Upper lobe of left lung (tissue), 6 donors: Measurements from ENCODE around the gene COX4I1. TPM values are rescaled to one million over a fixed set of nuclear protein-coding genes. Genes with fewer than 3 reads are reported as not detected.

Source experiments
- ATAC-seq, 2 donors: fragments of 200-7000 bp; cut with Tn5 transposase; one replicate each; pipeline ENCODE4 v1.9.1; 2022; ENCODE audit warnings: mild to moderate bottlenecking in 2 of 2, moderate library complexity in 2 of 2; ENCODE audit not compliant: low FRiP score in 2 of 2
- DNase-seq, 2 donors: peaks; one replicate each; pipeline ENCODE4 v3.0.0-alpha.2; 2019 to 2020
- H3K27ac ChIP-seq, 4 donors: fragments of 200-600 bp; sonication (generic); one replicate each; pipeline ENCODE4 v1.5.1; 2016 to 2019
- H3K27me3 ChIP-seq, 4 donors: fragments of 200-600 bp; sonication (generic); one replicate each; pipeline ENCODE4 v1.5.1; 2017 to 2019
- H3K36me3 ChIP-seq, 4 donors: fragments of 200-600 bp; sonication (generic); one replicate each; pipeline ENCODE4 v1.5.1; 2016 to 2019
- H3K4me1 ChIP-seq, 4 donors: fragments of 200-600 bp; sonication (generic); one replicate each; pipeline ENCODE4 v1.5.1; 2018 to 2019
- H3K4me3 ChIP-seq, 4 donors: fragments of 200-600 bp; sonication (generic); one replicate each; pipeline ENCODE4 v1.5.1; 2017 to 2019; ENCODE audit warnings: mild to moderate bottlenecking in 2 of 4, moderate library complexity in 1 of 4
- H3K9me3 ChIP-seq, 4 donors: fragments of 200-600 bp; sonication (generic); one replicate each; pipeline ENCODE4 v1.5.1; 2018 to 2019
- CTCF ChIP-seq, 6 experiments: fragments of 450-650 bp in 4 of 6; fragments of 200-600 bp in 2 of 6; sonication (generic) in 2 of 6; IDR thresholded peaks; one replicate each; pipeline ENCODE4 v1.5.1; 2016 to 2019; ENCODE audit warnings: antibody characterized with exemption in 6 of 6
- EP300 ChIP-seq, 4 donors: sonication (generic); formaldehyde crosslinking; IDR thresholded peaks; one replicate each; pipeline ENCODE4 v1.5.1; 2017; ENCODE audit warnings: antibody characterized with exemption in 4 of 4, control low read depth in 2 of 4
- POLR2A ChIP-seq, 4 donors: fragments of 450-650 bp; IDR thresholded peaks; one replicate each; pipeline ENCODE4 v1.5.1; 2016 to 2017; ENCODE audit warnings: antibody characterized with exemption in 4 of 4, mild to moderate bottlenecking in 2 of 4
- POLR2AphosphoS5 ChIP-seq, 2 donors: sonication (generic); formaldehyde crosslinking; IDR thresholded peaks; one replicate each; pipeline ENCODE4 v1.5.1; 2017; ENCODE audit warnings: antibody characterized with exemption in 2 of 2
- WGBS, 2 donors: methylation state at CpG; one replicate each; pipeline ENCODE4 v1.1.5; 2017 to 2018; 5-methylcytosine and 5-hydroxymethylcytosine counted together
- total RNA-seq, 6 donors: library from RNA; depleted of rRNA in 4 of 6; stranded (reverse); fragments of >200 nt in 4 of 6; gene quantifications; one replicate each; pipeline versions ENCODE4 v1.1.0 to v1.2.1, GENCODE V29; 2016 to 2021
- donor health status: DM: no; HTN: no; CAD: no; lungs with moderate emphysema.
- donor health status: DM: no; HTN: yes; CAD: no; lungs with severe emphysema.

The COX4I1 gene
- total RNA-seq, 6 donors from 2014 or later, result 160 to 490 (median 439) TPM

- Histone ChIP-seq H3K27me3 (no peaks in the 10 kb centered on the region), H3K4me1 (peaks cover 0 to 9% (median 2%) of the 10 kb centered on the region in 4 donors), H3K36me3 (peaks cover 14 to 49% (median 29%) of the 10 kb centered on the region in 4 donors), H3K4me3 (no peak overlapping the region), H3K27ac (no peak overlapping the region), H3K9me3 (no peaks in the 10 kb centered on the region)
- WGBS, 2 donors, result 92 to 93% methylated on average over 2 of the region's 2 CpGs
- TF ChIP-seq POLR2A (IDR thresholded peaks at IDR 0.05) (no peak), CTCF (IDR thresholded peaks at IDR 0.05) (no peak), POLR2AphosphoS5 (IDR thresholded peaks at IDR 0.05) (no peak), EP300 (IDR thresholded peaks at IDR 0.05) (no peak)
- no peak for ATAC-seq
- no peak for DNase-seq
Measured at GRCh38 chr16:85785927-85786326, 13.6 kb upstream of the COX4I1 start.

GRCh38 chr16:85788819-85789218, 10.7 kb upstream of the COX4I1 start:
- no peaks in the 10 kb centered on the region for H3K9me3 ChIP-seq
- no peak overlapping the region for H3K27ac ChIP-seq
- ATAC-seq (no peak), DNase-seq (no peak)
- H3K36me3 ChIP-seq, result peaks cover 14 to 60% (median 30%) of the 10 kb centered on the region in 4 donors
- WGBS, 2 donors, result 90 to 94% methylated on average over 11 of the region's 11 CpGs
- H3K4me1 ChIP-seq, result no peaks in the 10 kb centered on the region
- H3K27me3 ChIP-seq, result no peaks in the 10 kb centered on the region
- no peak for TF ChIP-seq POLR2AphosphoS5 (IDR thresholded peaks at IDR 0.05)
- TF ChIP-seq CTCF (IDR thresholded peaks at IDR 0.05), result no peak
- TF ChIP-seq POLR2A (IDR thresholded peaks at IDR 0.05), result no peak
- TF ChIP-seq EP300 (IDR thresholded peaks at IDR 0.05), result no peak
- H3K4me3 ChIP-seq, result no peak overlapping the region

GRCh38 chr16:85789773-85790172, 9.7 kb upstream of the COX4I1 start:
- ATAC-seq (no peak), DNase-seq (no peak)
- Histone ChIP-seq H3K4me1 (no peaks in the 10 kb centered on the region), H3K36me3 (peaks cover 14 to 62% (median 33%) of the 10 kb centered on the region in 4 donors), H3K4me3 (no peak overlapping the region), H3K27me3 (no peaks in the 10 kb centered on the region), H3K9me3 (no peaks in the 10 kb centered on the region), H3K27ac (no peak overlapping the region)
- 92 to 94% methylated on average over 6 of the region's 6 CpGs for WGBS, 2 donors
- TF ChIP-seq CTCF (IDR thresholded peaks at IDR 0.05) (no peak), POLR2AphosphoS5 (IDR thresholded peaks at IDR 0.05) (no peak), EP300 (IDR thresholded peaks at IDR 0.05) (no peak), POLR2A (IDR thresholded peaks at IDR 0.05) (no peak)

GRCh38 chr16:85793662-85794298, 5.7 kb upstream of the COX4I1 start:
- H3K27ac ChIP-seq, result no peak overlapping the region
- TF ChIP-seq CTCF (IDR thresholded peaks at IDR 0.05) (no peak), POLR2A (IDR thresholded peaks at IDR 0.05) (no peak), EP300 (IDR thresholded peaks at IDR 0.05) (no peak), POLR2AphosphoS5 (IDR thresholded peaks at IDR 0.05) (no peak)
- ATAC-seq (no peak), DNase-seq (no peak)
- no peaks in the 10 kb centered on the region for H3K9me3 ChIP-seq
- WGBS, 2 donors, result 98% methylated on average over 5 of the region's 5 CpGs
- H3K27me3 ChIP-seq, result no peaks in the 10 kb centered on the region
- peaks cover 10 to 15% (median 14%) of the 10 kb centered on the region in 4 donors for H3K4me1 ChIP-seq
- no peak overlapping the region for H3K4me3 ChIP-seq
- H3K36me3 ChIP-seq, result peaks cover 0 to 50% (median 13%) of the 10 kb centered on the region in 4 donors

GRCh38 chr16:85794696-85795095, 4.8 kb upstream of the COX4I1 start:
- WGBS, 2 donors, result 75 to 79% methylated on average over 7 to 8 of the region's 8 CpGs
- H3K36me3 ChIP-seq, result peaks cover 0 to 48% (median 13%) of the 10 kb centered on the region in 4 donors
- H3K27me3 ChIP-seq, result no peaks in the 10 kb centered on the region
- H3K27ac ChIP-seq, result no peak overlapping the region
- DNase-seq (no peak), ATAC-seq (no peak)
- H3K4me3 ChIP-seq, result no peak overlapping the region
- H3K4me1 ChIP-seq, result peaks cover 10 to 18% (median 15%) of the 10 kb centered on the region in 4 donors
- no peaks in the 10 kb centered on the region for H3K9me3 ChIP-seq
- no peak for TF ChIP-seq EP300 (IDR thresholded peaks at IDR 0.05)
- TF ChIP-seq POLR2AphosphoS5 (IDR thresholded peaks at IDR 0.05), result no peak
- TF ChIP-seq CTCF (IDR thresholded peaks at IDR 0.05), result no peak
- TF ChIP-seq POLR2A (IDR thresholded peaks at IDR 0.05), result no peak
